Dedifferentiated amniotic fluid mesenchymal stem cell (primary cell): Measurements from ENCODE around the gene ATXN2.

Source experiments
- DNase-seq: peaks from one replicate; pipeline ENCODE4 v3.0.0-alpha.2; 2016; ENCODE audit errors: extremely low spot score

ATXN2 gene

DNA sequence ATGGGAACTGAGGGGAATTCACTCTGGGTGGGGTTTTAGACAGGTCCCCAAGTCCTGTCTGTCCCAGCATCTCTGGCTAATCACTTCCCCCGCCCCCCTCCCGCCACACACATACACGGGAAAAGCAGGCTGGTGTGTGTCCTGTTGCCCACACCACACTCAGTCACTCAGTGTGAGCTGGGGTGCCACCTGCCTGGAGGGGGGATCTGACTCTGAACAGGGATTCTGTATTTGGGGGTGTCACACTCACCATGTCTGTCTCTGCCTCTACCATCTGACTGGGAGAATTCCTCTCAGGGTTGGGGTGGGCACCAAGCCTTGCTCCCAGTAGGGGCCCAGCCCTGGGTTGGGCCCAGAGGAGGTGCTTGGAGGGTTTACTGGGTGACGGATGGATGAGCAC, 162.3 kb downstream of the ATXN2 start:
- no peak for DNase-seq

- no peak for DNase-seq
These were observed 162.8 kb downstream of the ATXN2 start for GRCh38 chr12:111436266-111436665.

DNA sequence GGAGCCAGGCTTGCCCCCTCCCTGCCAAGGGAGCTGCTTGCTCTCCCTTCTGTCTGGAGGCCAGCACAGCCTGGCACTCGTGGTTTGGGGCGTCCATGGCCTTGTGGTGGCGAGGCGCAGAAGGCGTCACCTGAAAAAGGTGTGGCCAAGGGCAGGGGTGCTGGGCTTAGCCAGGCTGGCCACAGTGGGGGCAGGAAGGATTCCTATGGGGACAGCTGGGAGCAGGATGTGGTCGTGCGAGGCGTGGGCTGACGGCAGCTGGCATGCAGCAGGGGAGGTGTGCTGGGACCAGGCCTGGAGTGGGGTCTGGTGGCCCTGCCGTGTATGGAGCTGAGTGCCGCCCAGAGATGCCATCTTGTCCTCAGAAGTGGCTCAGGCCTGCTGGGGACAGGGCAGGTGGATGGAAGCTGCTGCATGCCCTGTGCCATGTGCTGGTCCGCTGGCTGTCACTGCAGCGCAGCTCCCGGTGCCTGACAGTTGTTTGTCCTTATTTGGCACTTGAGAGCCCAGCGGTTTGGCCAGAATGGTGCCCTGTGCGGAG, 163.4 kb downstream of the ATXN2 start:
- DNase-seq: no peak

GRCh38 chr12:111434680-111435338, 164.3 kb downstream of the ATXN2 start:
- no peak for DNase-seq

DNA sequence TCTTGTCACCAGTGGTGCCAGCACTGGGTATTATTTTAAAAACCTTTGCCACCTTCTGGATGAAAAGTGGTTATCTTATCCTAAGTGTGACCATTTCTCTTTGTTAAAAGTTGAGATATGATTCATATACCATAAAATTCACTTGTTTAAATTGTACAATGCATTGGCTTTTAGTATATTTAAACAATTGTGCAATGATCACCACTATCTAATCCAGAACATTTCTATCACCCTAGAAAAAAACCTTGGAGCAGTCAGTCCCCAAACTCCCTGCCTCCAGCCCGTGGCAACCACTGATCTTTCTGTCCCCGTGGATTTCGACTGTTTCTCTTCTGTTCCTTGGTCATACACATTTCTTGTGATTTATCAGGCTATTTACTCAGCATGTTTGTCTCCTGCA, 165.1 kb downstream of the ATXN2 start:
- no peak for DNase-seq

- DNase-seq: no peak
These were observed 167.3 kb downstream of the ATXN2 start for GRCh38 chr12:111431772-111432171.

DNA sequence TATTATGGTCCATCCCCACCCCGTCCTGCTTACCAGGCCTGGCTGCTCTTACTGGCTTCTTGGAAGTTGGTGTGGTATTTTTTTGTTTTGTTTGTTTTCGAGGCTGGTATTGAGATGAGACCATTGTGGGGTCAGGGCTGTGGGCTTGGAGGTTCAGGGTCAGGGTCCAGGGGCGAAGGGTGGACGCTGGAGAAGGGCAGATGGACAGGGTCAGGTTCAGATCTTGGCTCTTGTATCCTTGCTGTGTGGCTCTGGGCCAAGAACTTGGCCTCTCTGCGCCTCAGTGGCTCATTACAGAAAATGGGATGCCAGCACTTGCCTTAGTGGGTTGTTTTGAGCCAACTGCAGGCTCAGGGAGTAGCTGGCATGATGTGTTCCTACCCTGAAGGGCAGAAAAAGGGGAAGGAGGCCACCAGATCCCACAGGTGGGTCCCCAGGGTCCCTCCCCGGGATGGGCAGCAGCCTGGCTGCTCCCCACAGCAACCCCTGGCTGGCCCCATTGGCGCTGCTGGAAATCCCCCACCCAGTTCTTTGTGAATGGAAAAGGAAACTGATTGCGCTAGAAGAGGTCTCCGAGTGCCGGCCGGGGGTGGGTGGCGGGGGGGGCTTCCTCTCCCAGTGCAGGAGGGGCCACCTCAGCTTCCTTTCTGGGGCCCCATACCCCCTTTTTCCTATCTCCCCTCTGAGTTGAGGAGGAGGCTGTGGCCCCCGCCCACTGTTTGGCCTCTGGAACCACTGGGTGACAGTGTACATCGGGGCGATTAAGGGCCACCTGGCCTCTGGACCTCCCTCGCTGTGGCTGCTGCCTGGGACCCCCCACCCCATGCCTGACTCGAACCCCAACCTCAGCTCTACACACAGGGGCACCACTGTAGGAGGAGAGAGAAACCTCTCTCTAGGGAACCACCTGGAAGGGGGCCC, 168.4 kb downstream of the ATXN2 start:
- DNase-seq: no peak

DNA sequence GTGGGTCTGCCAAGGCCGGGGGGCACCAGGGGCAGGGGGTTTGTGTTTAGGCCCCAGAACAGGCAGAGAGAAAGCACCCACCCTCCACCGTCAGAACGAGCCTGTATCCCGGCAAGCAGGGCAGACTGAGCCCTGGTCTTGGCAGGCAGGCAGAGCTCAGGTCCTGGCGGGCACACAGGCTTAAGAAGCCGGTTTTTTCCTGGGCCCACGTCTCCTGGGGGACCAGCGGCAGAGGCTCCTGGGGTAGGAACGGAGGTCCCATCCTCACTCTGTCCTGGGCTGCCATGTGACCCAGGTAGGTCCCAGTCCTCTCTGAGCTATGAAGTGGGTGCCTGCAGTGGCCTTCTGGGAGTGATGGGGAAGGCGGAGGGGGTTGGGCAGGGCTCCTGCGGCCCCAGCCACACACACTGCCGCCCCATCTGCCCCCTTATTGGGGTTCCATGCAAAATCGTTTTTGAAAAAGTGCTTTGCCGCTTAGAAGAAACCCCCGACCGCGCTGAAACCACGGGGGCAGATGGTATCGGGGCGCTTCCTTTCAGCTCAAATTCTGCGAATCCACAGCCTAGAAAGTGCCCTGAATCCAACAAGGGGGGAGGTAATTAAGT, 169.2 kb downstream of the ATXN2 start:
- no peak for DNase-seq

DNA sequence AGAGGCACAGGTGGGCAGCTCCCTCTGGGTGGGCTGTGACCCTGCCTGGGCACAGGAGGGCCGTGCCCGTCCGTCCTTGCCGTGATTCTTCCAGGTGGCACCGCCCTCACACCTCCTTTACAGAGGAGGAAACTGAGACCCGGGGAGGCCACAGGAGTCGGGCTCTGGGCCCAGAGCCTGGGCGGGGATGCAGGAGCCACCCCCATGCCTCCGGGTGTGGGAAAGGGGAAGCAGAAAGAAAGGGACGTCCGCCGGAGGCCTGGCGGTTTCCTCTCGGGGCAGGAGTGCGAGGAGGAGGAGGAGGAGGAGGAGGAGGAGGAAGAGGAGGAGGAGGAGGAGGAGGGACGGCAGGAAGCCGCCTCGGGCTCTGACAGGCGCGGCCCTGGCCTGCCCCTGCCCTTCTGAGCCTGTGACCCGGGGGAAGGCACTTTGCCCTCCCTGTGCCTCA, 170.4 kb downstream of the ATXN2 start:
- DNase-seq: no peak

DNA sequence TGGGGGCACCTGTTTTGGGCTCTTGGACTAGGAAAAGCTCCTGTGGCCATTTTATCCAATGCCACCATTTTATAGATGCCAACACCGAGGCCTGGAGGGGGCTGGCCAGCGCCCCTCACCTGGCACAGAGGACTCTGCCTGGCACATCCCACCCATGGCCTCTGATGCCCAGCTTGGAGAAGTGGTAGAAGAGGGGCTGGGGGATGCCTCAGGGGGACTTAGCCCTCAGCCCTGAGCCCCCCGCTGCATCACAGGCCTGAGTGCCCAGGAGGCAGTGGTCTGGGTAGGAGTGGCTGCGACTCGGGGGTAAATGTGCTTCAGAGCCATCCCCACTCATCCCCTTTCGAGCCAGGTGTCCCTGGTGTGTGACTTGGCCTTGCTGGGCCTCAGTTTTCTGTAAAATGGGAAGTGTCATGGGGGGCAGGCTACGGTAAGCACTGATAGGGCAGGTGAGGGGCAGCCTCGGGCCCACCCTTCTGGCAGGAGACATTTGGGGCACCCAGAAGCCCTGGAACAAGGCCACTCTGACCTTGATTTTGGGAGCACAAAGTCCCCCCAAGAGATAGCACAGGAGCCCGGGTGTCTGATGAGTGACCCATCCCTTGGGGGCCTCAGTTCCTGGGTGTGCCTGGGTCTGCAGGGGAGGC, 170.9 kb downstream of the ATXN2 start:
- no peak for DNase-seq

DNA sequence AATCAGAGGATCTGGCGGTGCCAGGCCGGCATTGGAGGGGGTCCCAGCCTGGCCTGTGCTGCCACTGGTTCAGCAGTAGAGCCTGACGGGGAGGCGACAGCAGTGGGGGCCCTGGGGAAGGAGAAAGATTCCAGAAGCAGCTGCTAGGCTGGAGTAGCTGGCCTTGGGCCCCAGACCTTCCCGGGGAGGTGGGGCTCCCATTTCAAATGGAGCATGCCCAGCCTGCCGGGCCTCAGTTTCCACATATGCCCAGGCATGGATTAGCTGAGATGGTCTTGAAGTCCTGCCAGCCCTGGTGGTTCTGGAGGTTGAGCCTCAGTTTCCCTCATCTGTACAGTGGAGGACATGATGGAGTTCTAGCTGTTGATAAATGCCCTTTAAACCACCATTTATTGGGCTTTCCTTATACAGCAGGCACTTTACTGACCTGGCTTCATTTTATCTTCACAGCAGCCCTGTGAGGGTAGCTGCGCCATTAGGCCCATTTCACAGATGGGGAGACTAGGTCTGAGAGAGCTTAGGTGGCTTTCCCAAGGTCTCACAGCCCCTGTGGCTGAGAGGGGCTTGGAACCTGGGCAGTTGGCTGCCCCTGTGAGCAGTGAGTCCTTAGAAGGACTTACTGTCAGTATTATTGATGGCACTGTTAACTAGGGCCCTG, 171.6 kb downstream of the ATXN2 start:
- DNase-seq: no peak

DNA sequence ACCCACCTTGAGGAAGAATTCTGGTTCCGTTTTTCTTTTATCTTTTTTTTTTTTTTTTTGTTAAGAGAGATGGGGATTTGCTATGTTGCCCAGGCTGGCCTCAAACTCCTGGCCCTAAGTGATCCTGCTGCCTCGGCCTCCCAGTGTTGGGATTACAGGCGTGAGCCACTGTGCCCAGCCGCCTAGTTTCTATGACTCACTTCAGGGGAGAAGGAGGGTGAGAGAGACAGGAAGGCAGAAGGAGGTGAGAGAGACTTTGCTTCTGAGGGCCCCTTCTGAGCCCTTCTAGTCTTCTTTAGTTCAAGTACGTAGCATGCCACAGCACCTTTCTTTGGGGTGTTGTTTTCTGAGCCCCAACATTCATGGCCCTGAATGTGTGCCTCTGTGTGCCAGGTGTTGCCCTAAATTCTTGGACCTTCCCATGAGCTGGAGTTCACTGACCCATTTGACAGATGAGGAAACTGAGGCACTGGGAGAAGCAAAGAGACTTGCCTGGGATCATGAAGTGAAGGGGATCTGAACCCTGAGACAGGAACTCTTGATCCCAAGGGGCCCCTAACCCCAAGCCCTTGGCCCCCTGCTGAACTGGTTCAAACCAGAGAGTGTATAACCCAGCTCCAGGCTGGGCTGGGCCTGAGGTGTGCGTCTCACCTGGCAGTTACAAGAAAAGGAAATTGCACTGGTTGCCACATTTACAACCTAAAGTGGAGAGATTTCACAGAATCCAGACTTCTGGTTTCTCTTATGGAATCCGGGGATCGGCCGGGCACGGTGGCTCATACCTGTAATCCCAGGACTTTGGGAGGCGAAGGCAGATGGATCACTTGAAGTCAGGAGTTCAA, 172.6 kb downstream of the ATXN2 start:
- DNase-seq: no peak

DNA sequence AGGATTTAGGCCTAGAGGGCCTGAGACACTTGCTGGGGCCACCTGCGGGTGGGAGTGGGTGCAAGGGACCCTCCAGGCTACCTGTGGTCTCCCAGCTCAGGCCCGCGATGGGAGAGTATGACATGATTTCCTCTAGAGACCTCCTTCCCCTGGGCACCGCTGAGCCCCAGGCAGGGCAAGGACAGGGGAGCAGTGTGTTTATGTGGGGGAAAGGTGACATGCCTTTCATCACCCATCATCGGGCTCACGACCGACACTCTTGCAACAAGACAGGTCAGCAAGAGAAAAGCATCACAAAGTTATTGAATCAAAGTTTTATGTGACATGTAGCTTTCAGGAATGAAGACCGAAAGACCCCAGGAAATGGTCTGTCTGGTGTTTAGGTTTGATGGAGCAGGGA, 173.5 kb downstream of the ATXN2 start:
- DNase-seq: no peak

GRCh38 chr12:111424793-111425251, 174.3 kb downstream of the ATXN2 start:
- no peak for DNase-seq

DNA sequence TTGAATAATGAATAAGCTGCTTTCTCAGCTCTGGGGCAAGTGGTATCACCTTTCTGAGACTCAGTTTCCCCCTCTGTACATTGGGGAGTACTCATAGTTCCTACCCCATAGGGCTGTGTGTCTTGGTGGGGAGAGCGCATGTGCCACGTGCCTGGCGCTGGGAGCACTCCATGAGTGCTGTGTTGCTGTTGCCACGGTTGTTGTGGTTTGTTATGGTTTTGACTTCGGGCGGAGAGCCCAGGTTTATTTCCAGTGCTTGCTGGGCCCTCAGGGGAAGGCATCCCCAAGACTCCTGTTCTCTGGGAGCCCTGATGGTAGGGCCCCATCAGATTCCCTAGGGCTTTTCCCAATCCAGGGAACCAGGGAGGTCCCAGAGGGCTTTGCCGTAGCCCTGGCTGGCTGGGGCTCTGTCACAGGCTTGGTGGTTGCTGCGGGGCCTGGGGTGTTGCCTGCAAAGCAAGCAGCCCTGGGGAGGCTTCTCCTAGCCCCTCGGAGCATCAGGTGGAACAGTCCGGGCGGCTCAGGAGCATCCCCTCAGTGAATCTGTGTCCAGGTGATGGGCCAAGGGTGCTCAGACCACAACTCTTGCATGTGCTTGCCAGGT, 174.8 kb downstream of the ATXN2 start:
- no peak for DNase-seq

DNA sequence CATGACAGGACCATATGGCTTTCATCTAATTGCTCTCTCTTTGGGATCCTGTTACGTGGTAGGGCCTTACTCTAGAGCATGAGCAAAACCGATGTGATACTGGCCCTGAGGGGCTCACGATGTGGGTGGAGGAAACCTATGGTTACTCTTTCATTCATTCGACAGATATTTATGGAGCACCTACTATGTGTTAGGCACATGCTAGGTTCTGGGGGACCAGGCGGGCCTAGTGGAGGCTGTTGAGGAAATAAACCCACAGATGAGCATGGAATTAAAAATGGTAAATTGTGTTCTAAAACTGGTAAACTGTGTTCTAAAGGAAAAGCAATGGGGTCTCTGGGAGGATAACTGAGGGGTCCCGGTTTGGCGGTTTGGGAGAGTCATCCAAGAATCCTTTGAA, 178.6 kb downstream of the ATXN2 start:
- no peak for DNase-seq

GRCh38 chr12:111419784-111420183, 179.3 kb downstream of the ATXN2 start:
- DNase-seq: no peak

DNA sequence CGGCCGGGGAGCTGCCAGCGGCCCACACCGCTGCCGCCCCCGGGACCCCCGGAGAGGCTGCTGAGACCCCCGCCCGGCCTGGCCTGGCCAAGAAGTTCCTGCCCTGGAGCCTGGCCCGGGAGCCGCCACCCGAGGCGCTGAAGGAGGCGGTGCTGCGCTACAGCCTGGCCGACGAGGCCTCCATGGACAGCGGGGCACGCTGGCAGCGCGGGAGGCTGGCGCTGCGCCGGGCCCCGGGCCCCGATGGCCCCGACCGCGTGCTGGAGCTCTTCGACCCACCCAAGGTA, 180.6 kb downstream of the ATXN2 start:
- no peak for DNase-seq

GRCh38 chr12:111417784-111418593, 181.1 kb downstream of the ATXN2 start:
- DNase-seq: no peak
